H1 (cell line): ENCODE data around the gene HTD2. TPM values are rescaled to one million over a fixed set of nuclear protein-coding genes. Genes with fewer than 3 reads are reported as not detected.

ENCODE experiments used
- CTCF ChIA-PET: fragments of 300-600 bp; sonication (Branson Sonifier 250); formaldehyde crosslinking; loops from one replicate; lab custom pipeline; 2021; ENCODE audit not compliant: partially characterized antibody; lab: Charles Lee
- POLR2A ChIA-PET: fragments of 300-600 bp; sonication (Branson Sonifier 250); formaldehyde crosslinking; loops from one replicate; lab custom pipeline; 2021; ENCODE audit warnings: inconsistent platforms; ENCODE audit not compliant: partially characterized antibody; lab: Charles Lee
- DNase-seq, 2 experiments: peaks; one replicate each; pipeline versions ENCODE4 v3.0.0 to v3.0.0-alpha.2; 2010 to 2022; ENCODE audit warnings: low spot score in 2 of 2, low read depth in 1 of 2, mixed read lengths in 1 of 2
- FAIRE-seq: peaks from 2 replicates; lab custom pipeline; 2011; peaks lifted over from hg19 to GRCh38; lab: Jason Lieb, UNC
- H2AFZ ChIP-seq: 2 replicates; pipeline ENCODE4 v1.8.1; 2012; ENCODE audit warnings: low read length, inconsistent platforms
- H2AK5ac ChIP-seq: 2 replicates; pipeline ENCODE4 v1.6.1; 2013; ENCODE audit warnings: low read depth, low read length
- H2BK120ac ChIP-seq: replicated peaks from 2 replicates; pipeline ENCODE3; 2013; ENCODE audit warnings: low read depth, low read length, inconsistent platforms
- H2BK12ac ChIP-seq: 2 replicates; pipeline ENCODE4 v1.6.1; 2013; ENCODE audit warnings: low read depth, low read length
- H2BK15ac ChIP-seq: 2 replicates; pipeline ENCODE4 v1.6.1; 2013; ENCODE audit warnings: low read length
- H2BK20ac ChIP-seq: 2 replicates; pipeline ENCODE4 v1.6.1; 2013; ENCODE audit warnings: low read length
- H2BK5ac ChIP-seq: 2 replicates; pipeline ENCODE4 v1.6.1; 2013; ENCODE audit warnings: low read depth, low read length
- H3K14ac ChIP-seq: 2 replicates; pipeline ENCODE4 v1.6.1; 2013; ENCODE audit warnings: inconsistent platforms; ENCODE audit not compliant: insufficient read length
- H3K18ac ChIP-seq: 2 replicates; pipeline ENCODE4 v1.6.1; 2013; ENCODE audit warnings: low read length; ENCODE audit errors: extremely low read depth
- H3K23ac ChIP-seq: 2 replicates; pipeline ENCODE4 v1.6.1; 2013; ENCODE audit warnings: inconsistent platforms; ENCODE audit not compliant: insufficient read length
- H3K23me2 ChIP-seq: 2 replicates; pipeline ENCODE4 v1.6.1; 2013; ENCODE audit warnings: low read depth, low read length
- H3K27ac ChIP-seq: 2 replicates; pipeline ENCODE4 v1.6.1; 2011; ENCODE audit warnings: low read depth, low read length, inconsistent platforms
- H3K27me3 ChIP-seq, 4 experiments: replicated peaks in 1 of 4; 1 replicate in 1 of 4; 2 replicates in 3 of 4; pipeline versions ENCODE4 v1.6.1 to v1.8.1; 2011 to 2013; ENCODE audit warnings: low read length in 3 of 4, mild to moderate bottlenecking in 3 of 4, inconsistent platforms in 2 of 4, mixed read lengths in 2 of 4, moderate library complexity in 1 of 4; ENCODE audit not compliant: control insufficient read depth in 3 of 4, insufficient read depth in 3 of 4; ENCODE audit errors: extremely low read depth in 1 of 4
- H3K36me3 ChIP-seq, 4 experiments: 2 replicates each; pipeline versions ENCODE4 v1.6.1 to v1.8.1; 2011 to 2013; ENCODE audit warnings: mild to moderate bottlenecking in 4 of 4, low read length in 3 of 4, moderate library complexity in 2 of 4, control low read depth in 1 of 4, inconsistent platforms in 1 of 4; ENCODE audit not compliant: insufficient read depth in 4 of 4, control insufficient read depth in 2 of 4
- H3K4ac ChIP-seq: replicated peaks from 2 replicates; pipeline ENCODE3; 2013; ENCODE audit warnings: low read length, low read depth, mixed read lengths, inconsistent platforms; ENCODE audit not compliant: insufficient read length
- H3K4me1 ChIP-seq, 4 experiments: replicated peaks in 1 of 4; 1 replicate in 1 of 4; 2 replicates in 3 of 4; pipeline versions ENCODE4 v1.6.1 to v1.8.1; 2011 to 2013; ENCODE audit warnings: low read length in 3 of 4, inconsistent platforms in 2 of 4, mixed read lengths in 1 of 4; ENCODE audit not compliant: insufficient read depth in 4 of 4, control insufficient read depth in 3 of 4
- H3K4me2 ChIP-seq, 2 experiments: 2 replicates each; pipeline versions ENCODE4 v1.6.1 to v1.8.1; 2011 to 2013; ENCODE audit warnings: low read depth in 2 of 2, low read length in 2 of 2, control low read depth in 1 of 2, inconsistent platforms in 1 of 2, mild to moderate bottlenecking in 1 of 2; ENCODE audit not compliant: insufficient read depth in 1 of 2
- H3K4me3 ChIP-seq, 4 experiments: fragments of 200-600, 300-600 bp in 1 of 4; sonication (generic), shearing (Covaris generic), sonication (Bioruptor Twin) in 1 of 4; 2 replicates each; pipeline versions ENCODE4 v1.5.1 to v1.8.1; 2011 to 2016; ENCODE audit warnings: low read length in 4 of 4, low read depth in 3 of 4, control low read depth in 2 of 4, inconsistent platforms in 2 of 4, mild to moderate bottlenecking in 2 of 4, mixed read lengths in 1 of 4, moderate library complexity in 1 of 4; ENCODE audit not compliant: insufficient read depth in 2 of 4; ENCODE audit errors: extremely low read depth in 1 of 4
- H3K56ac ChIP-seq: replicated peaks from 2 replicates; pipeline ENCODE3; 2013; ENCODE audit warnings: low read depth, mild to moderate bottlenecking, mixed read lengths, low read length, inconsistent platforms; ENCODE audit not compliant: insufficient read length
- H3K79me1 ChIP-seq: 2 replicates; pipeline ENCODE4 v1.6.1; 2013; ENCODE audit warnings: low read depth, low read length, control low read depth
- H3K79me2 ChIP-seq, 2 experiments: 2 replicates each; pipeline versions ENCODE4 v1.6.1 to v1.8.1; 2012 to 2013; ENCODE audit warnings: low read length in 2 of 2, mild to moderate bottlenecking in 2 of 2, inconsistent platforms in 1 of 2; ENCODE audit not compliant: insufficient read depth in 2 of 2, control insufficient read depth in 1 of 2
- H3K9ac ChIP-seq, 4 experiments: replicated peaks in 1 of 4; 1 replicate in 1 of 4; 2 replicates in 3 of 4; pipeline versions ENCODE4 v1.6.1 to v1.8.1; 2011 to 2013; ENCODE audit warnings: low read depth in 3 of 4, low read length in 3 of 4, control low read depth in 2 of 4, mild to moderate bottlenecking in 2 of 4, moderate library complexity in 2 of 4, inconsistent platforms in 1 of 4; ENCODE audit errors: extremely low read depth in 1 of 4
- H3K9me3 ChIP-seq, 2 experiments: 2 replicates each; pipeline versions ENCODE4 v1.6.1 to v1.8.1; 2012 to 2013; ENCODE audit warnings: mild to moderate bottlenecking in 2 of 2, moderate library complexity in 2 of 2, control low read depth in 1 of 2, inconsistent platforms in 1 of 2, low read depth in 1 of 2, low read length in 1 of 2, mixed read lengths in 1 of 2; ENCODE audit not compliant: insufficient read depth in 2 of 2
- H4K20me1 ChIP-seq, 2 experiments: replicated peaks in 1 of 2; 2 replicates each; pipeline versions ENCODE3 to v1.8.1; 2011 to 2013; ENCODE audit warnings: inconsistent platforms in 2 of 2, low read length in 2 of 2, mild to moderate bottlenecking in 1 of 2; ENCODE audit not compliant: insufficient read depth in 2 of 2, control insufficient read depth in 1 of 2
- H4K5ac ChIP-seq: 2 replicates; pipeline ENCODE4 v1.6.1; 2013; ENCODE audit warnings: low read length, low read depth, mixed read lengths, inconsistent platforms; ENCODE audit not compliant: insufficient read length
- H4K8ac ChIP-seq: 2 replicates; pipeline ENCODE4 v1.8.0; 2013; ENCODE audit warnings: mild to moderate bottlenecking, moderate library complexity, low read length, inconsistent platforms; ENCODE audit not compliant: insufficient read depth; ENCODE audit errors: extremely low read depth
- H4K91ac ChIP-seq: replicated peaks from 2 replicates; pipeline ENCODE3; 2013; ENCODE audit warnings: low read length, mixed read lengths, inconsistent platforms; ENCODE audit not compliant: insufficient read length
- ATF2 ChIP-seq: IDR thresholded peaks from 2 replicates; pipeline ENCODE4 v1.6.1; 2012; ENCODE audit warnings: low read length, inconsistent platforms
- CBX8 ChIP-seq: fragments of 300-800, 300-1000 bp; sonication (generic); IDR thresholded peaks from 2 replicates; pipeline ENCODE4 v1.7.1; 2016; ENCODE audit warnings: low read depth, low read length, borderline replicate concordance
- EGR1 ChIP-seq: IDR thresholded peaks from 2 replicates; pipeline ENCODE4 v1.6.1; 2011; ENCODE audit warnings: low read depth, low read length, borderline replicate concordance
- GABPA ChIP-seq: IDR thresholded peaks from 2 replicates; pipeline ENCODE4 v1.6.1; 2011; ENCODE audit warnings: mild to moderate bottlenecking, low read length, moderate library complexity, borderline replicate concordance; ENCODE audit not compliant: insufficient read depth
- JUND ChIP-seq: IDR thresholded peaks from 2 replicates; pipeline ENCODE4 v1.6.1; 2011; ENCODE audit warnings: mild to moderate bottlenecking, improper control_type of control experiment, low read length
- PHF8 ChIP-seq: fragments of 200-600 bp; sonication (generic); conservative IDR thresholded peaks from 2 replicates; pipeline ENCODE4 v1.7.1; 2012; ENCODE audit warnings: low read depth, mild to moderate bottlenecking, inconsistent platforms, low read length, moderate library complexity
- POLR2AphosphoS5 ChIP-seq: IDR thresholded peaks from 2 replicates; pipeline ENCODE4 v1.6.1; 2011; ENCODE audit warnings: low read depth, low read length
- RAD21 ChIP-seq, 2 experiments: IDR thresholded peaks in 1 of 2; conservative IDR thresholded peaks in 1 of 2; 2 replicates each; pipeline ENCODE4 v1.6.1; 2011; ENCODE audit warnings: low read depth in 2 of 2, low read length in 2 of 2, improper control_type of control experiment in 1 of 2, inconsistent platforms in 1 of 2, mild to moderate bottlenecking in 1 of 2, moderate library complexity in 1 of 2
- SIN3A ChIP-seq, 2 experiments: IDR thresholded peaks in 1 of 2; conservative IDR thresholded peaks in 1 of 2; 2 replicates each; pipeline ENCODE4 v1.6.1; 2011 to 2012; ENCODE audit warnings: low read length in 2 of 2, improper control_type of control experiment in 1 of 2, low read depth in 1 of 2, mild to moderate bottlenecking in 1 of 2
- SP1 ChIP-seq: IDR thresholded peaks from 2 replicates; pipeline ENCODE4 v1.6.1; 2011; ENCODE audit warnings: low read depth, low read length
- SP2 ChIP-seq: IDR thresholded peaks from 2 replicates; pipeline ENCODE4 v1.6.1; 2012; ENCODE audit warnings: mild to moderate bottlenecking, low read length, inconsistent platforms
- TAF1 ChIP-seq: IDR thresholded peaks from 2 replicates; pipeline ENCODE4 v1.6.1; 2011; ENCODE audit warnings: mild to moderate bottlenecking, low read depth, low read length
- YY1 ChIP-seq: IDR thresholded peaks from 2 replicates; pipeline ENCODE4 v1.6.1; 2011; ENCODE audit warnings: low read depth, mild to moderate bottlenecking, low read length
- whole genome bisulfite sequencing, 2 experiments: shearing (Covaris generic) in 1 of 2; methylation state at CpG; one replicate each; pipeline versions ENCODE4 v1.1.6 to v1.1.7; 2013 to 2015; ENCODE audit warnings: low lambda C conversion rate in 2 of 2, mixed read lengths in 2 of 2, inconsistent platforms in 1 of 2, low coverage in 1 of 2, missing lambda C conversion rate in 1 of 2; ENCODE audit not compliant: insufficient replicate concordance in 2 of 2, insufficient coverage in 1 of 2, insufficient read length in 1 of 2; ENCODE audit errors: extremely low coverage in 1 of 2, missing lambda C conversion rate in 1 of 2; 5-methylcytosine and 5-hydroxymethylcytosine counted together
- polyA plus RNA-seq, 7 experiments: library from polyadenylated mRNA; depleted of rRNA in 3 of 7; stranded (reverse) in 5 of 7; unstranded in 2 of 7; fragments of >200 nt in 5 of 7; fragments of 200-250 nt in 2 of 7; gene quantifications; 1 replicate in 5 of 7; 2 replicates in 1 of 7; 4 replicates in 1 of 7; pipeline versions ENCODE4 v1.2.1 to v1.2.3, GENCODE V29; 2011 to 2013; ENCODE audit warnings: missing spikeins in 2 of 7, mixed read lengths in 2 of 7
- total RNA-seq: library from RNA; stranded (reverse); fragmentation: NEBNext Ultra II Directional; extraction: Animal tissue kit (Norgen Biotek cat#: 25700); gene quantifications from 2 replicates; pipeline ENCODE4 v1.2.1, GENCODE V29; 2021

Gene HTD2
- total and polyA plus RNA-seq, 2 of the 8 experiments (the other 6 are each of a cell fraction or from before 2014, with no cell fraction given), result 8.8 to 10.8 TPM

- Histone ChIP-seq H4K5ac (no peak overlapping the region), H3K79me2 (no peaks in the 10 kb centered on the region), H2AFZ (no peak overlapping the region), H3K56ac (no peak overlapping the region), H2BK15ac (no peak overlapping the region), H3K14ac (no peak overlapping the region), H3K18ac (no peak overlapping the region), H3K23me2 (no peaks in the 10 kb centered on the region), H3K27me3 (no peaks in the 10 kb centered on the region), H3K4me2 (no peak overlapping the region), H2BK120ac (no peak overlapping the region), H2BK5ac (no peak overlapping the region), H2AK5ac (no peak overlapping the region), H2BK12ac (no peak overlapping the region), H3K4me3 (no peak overlapping the region), H4K91ac (no peak overlapping the region), H2BK20ac (no peak overlapping the region), H4K20me1 (no peaks in the 10 kb centered on the region), H3K4me1 (no peaks in the 10 kb centered on the region; a peak in 2 of 7 replicates), H3K23ac (no peak overlapping the region), H4K8ac (no peak overlapping the region), H3K4ac (no peak overlapping the region), H3K27ac (no peak overlapping the region), H3K36me3 (no peaks in the 10 kb centered on the region), H3K79me1 (no peaks in the 10 kb centered on the region), H3K9me3 (no peaks in the 10 kb centered on the region), H3K9ac (no peak overlapping the region)
- CTCF ChIA-PET, result no interaction called here
- FAIRE-seq (no peak), DNase-seq (no peak)
- WGBS, 2 experiments, result 76% methylated on average over 1 of the region's 1 CpG; no CpG with 5 or more reads in 1 of the 2 experiments
- POLR2A ChIA-PET, result interaction anchor here (0.6 kb wide), 1 partner anchor 261 kb away, joined by 4 read pairs; no protein-coding TSS in a partner anchor
- TF ChIP-seq PHF8 (no peak), SP1 (no peak), JUND (no peak), CBX8 (no peak), YY1 (no peak), POLR2AphosphoS5 (no peak), SIN3A (conservative IDR thresholded peaks at IDR 0.05 in 1 of 2, IDR thresholded peaks at IDR 0.05 in 1 of 2; ENCODE audit: low read depth in 1 of 2, low read length in 2 of 2) (no peak), GABPA (no peak), EGR1 (no peak), ATF2 (no peak), TAF1 (no peak), RAD21 (IDR thresholded peaks at IDR 0.05 in 1 of 2, conservative IDR thresholded peaks at IDR 0.05 in 1 of 2; ENCODE audit: low read depth in 2 of 2, low read length in 2 of 2) (no peak), SP2 (no peak)
Observed at GRCh38 chr3:58369038-58369437, 62.7 kb downstream of the HTD2 start.
